NCI-H774 (cell line): ENCODE measurements around the gene SUSD3.

ENCODE experiments used
- DNase-seq: peaks from one replicate; lab custom pipeline; 2025; lab: John Stamatoyannopoulos, UW

Gene SUSD3

DNA sequence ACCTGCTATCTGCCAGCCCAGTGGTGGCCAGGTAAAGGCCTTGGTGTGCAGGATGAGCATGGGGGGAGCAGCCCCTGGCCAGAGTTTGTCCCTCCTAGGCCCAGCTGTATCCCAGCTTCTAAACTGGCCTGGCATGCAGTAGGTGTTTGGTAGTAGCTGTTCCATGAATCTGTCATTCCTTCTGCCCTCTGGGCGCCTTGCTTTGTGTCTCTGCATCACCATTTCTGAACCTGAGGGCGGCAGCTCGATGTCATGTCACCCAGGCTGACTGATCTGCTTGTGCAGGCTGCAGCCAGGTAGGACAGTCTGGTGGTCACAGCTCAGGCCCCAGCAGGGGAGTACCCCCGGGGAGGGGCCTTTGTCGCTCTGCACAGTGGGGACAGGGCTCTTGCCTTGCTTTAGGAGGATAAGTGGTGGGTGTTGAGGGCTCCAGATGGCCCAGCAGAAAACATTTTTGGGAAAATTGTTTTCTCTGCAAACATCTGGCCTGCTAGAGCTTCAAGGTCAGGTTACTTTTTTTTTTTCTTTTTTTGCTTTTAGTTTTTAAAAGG is 4.6 kb upstream of the SUSD3 start:
- no peak for DNase-seq

DNA sequence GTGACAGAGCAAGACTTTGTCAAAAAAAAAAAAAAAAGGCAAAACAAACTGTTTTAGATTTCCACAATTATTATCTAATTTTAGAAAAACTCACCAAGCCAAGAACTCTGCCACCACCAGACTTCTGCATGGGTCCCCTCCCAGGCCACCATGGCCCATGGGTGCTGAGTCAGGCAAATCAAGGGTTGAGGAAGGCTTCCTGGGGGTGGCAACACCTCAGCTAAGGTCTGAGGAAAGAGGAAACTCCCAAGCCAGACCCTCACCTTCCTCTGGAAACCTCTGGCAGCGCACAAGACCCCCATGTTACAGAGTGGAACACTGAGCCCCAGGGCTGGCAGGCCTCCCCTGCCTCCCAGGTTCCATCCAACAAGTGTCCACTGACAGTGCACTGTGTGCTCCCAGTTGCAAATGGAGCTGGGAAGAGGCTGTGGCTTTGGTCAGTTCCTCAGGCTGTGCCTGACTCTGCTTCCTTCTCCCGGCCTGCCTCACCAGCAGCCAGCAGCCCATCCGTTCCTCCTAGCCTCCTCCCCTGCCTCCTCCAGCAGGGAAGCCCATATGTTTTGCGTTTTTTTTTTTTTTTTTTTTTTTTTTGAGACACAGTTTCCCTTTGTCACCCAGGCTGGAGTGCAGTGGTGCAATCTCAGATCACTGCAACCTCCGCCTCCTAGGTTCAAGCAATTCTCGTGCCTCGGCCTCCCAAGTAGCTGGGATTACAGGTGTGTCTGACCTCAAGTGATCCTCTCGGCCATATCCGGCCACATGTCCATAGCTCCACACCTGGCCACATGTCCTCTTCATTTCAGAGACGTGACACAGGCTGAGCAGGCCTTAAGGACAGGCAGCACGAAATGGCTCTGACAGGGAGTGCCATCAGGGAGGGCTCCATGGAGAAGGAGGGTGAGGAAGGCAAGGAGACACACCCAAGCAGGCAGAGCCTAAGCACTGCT is 3.5 kb upstream of the SUSD3 start:
- DNase-seq, result no peak

DNA sequence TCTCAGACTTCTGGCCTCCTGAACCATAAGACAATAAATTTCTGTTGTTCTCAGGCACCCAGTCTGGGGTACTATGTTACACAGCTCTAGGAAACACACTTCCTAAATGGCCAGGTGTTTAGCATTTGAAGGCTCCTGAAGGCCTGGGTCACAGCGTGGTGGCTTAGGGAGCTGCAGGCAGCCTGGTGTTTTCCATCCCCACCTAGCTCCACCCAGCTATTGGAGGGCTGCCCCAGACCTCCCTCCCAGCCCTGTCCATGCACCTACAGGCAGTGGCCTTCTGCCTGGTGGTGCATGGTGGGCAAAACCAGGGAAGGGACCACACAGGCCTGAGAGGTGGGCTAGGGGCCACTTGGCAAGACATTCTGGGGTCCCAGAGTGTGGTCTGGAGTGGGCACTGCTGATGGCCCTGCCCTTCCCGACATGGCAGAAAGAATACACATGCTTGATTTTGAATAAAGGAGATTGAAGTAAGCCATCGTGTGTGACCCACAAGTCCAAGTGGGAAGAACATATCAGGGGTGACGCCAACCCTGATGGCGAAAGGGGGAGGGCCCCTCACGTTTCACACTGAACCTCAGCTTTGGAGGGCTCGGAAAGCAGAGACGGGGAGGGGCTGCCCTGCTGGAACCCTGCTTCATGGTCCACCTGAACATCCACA is 1.3 kb upstream of the SUSD3 start:
- no peak for DNase-seq

DNA sequence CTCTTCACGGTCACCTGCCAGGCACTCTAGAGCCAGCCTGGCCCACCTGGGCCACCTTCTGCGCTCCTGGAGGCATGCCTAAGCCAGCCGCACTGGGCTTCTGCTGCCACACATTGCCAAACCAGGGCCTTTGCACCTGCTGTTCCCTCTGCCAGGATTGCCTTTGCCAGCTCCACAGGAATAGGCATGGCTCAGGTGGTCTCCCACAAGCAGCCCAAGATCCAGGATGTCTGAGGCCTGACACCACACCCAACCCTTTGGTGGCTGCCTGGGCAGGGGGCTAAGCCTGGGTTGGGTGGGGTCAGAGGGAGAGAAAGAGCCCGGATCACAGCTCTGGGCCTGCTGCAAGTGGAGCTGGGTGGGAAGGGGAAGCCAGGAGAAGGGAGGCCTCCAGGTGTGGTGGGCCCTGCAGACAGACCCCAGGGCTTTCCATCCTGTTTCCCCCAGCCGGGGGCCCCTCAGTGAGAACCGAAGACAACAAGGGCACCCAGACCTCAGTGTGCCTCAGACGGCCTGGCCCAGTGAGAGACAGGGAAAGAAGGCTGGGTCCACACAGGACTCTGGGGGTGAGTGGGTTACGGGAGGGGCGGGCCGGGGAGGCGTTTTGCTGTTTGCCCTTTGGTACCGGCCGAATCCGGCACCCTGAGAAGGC is 672 bp upstream of the SUSD3 start:
- no peak for DNase-seq

DNA sequence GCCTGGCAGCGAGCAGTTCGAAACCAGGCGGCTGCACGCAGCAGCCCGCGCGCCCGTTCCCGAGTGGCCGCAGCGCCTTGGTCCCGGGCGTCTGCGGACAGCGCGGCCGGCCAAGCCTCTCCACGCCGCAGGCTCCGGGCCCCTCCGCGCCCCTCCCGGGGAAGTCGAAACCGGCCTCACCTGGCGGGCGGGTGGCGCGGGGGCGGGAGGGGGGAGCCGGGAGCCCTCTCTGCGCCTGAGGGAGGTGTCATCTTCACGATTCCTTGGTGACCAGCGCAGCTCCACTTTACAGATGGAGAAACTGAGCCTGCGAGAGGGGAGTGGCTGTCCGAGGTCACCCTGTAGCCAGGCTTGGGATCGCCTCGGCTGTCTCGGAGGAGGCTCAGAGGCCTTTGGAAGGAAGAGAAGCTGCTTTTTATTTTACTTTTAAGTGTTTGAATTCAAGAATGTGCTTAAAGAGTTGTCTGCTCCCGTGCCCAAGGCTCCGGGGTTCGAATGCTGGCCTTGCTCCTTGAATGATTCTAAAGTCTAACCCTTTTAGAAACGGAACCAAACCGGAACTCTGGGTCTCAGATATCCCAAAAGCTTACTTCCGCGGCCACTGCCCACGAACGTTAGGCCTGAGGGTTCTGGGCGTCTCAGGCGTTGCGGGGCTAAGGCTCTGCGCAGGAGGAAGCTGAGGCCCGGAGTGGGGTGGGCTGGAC is 662 bp downstream of the SUSD3 start:
- DNase-seq, result no peak

DNA sequence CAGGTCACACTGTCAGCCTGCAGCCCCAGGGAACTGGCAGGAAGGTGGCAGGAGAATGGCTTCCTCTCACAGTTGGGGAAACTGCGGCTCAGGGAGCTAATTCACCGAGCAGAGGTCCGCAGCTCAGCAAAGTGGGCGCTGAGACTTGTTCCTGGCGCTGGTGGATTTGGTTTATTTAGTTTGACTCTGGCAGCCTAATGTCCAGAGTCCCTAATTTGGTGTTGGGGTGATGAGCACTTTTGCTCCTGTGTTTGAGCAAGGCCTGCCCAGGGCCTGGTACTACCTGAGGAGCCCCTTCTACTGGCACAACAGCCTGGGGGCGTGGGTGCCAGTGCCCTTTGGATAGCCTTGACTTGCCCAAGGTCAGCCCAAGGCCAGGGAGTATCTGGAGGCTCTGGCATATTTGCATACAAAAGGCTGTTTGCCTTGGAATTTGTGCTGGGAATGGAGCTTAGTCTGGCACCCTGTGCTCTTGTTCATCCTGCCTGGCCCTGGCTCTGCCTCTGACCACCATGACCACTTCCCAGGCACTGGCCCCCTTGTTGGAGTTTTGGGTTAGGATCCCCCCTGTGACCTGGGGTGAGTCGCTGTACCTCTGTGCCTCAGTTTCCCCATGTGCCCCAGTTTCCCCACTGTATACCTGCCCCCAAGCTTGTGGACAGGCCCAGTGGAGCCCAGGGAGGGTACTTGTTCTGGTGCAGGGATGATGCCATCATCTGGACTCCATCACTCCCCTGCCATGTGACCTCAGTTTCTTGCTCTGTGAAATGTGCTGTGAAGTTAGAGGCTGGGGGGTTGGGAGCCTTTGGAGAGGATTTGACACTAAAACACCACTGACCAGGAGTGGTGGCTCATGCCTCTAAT is 1.4 kb downstream of the SUSD3 start:
- no peak for DNase-seq

DNA sequence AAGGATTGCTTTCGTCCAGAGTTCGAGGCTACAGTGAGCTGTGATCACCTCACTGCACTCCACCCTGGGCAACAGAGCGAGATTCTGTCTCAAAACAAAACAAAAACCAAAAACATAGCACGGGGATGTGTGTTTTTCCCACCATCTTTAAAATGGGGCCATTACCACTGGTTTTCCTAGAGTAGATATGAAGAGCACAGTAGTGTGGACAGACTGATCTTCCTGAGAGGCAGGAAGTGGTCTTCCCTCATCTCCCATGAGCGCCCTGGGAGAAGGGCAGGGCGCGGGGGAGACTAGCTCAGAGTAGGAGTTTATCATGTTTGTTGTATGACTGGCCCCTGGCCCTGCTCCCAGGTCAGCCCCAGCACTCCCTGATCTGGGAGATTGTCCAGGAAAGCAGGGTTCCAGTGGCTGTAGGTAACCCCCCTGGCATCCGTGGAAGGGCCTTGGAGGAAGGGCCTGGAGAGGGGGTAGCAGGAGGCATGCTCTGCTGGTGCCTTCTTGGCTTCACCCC is 2.3 kb downstream of the SUSD3 start:
- DNase-seq, result no peak

DNA sequence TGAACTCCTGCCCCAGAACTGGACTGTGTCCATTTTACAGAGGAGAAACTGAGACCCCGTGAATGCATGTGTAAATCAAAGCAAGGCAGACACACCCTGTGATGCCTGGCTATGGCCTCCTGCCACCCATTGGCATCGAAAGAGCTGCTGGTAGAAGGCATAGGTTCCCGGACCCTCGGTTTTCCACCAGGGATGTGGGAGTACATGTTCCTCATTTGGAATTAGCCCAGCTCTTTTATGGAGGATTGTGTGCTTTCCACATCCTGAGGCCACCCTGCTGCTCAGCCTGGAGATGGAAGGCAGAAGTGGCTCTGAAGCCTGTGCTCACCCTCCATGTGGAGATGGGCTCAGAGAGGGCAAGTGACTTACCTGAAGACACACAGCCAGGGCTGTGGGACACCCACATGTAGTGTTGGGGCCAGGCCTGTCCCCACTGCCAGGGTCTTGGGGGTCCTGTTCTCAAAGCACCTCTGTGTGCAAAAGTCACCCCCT is 2.8 kb downstream of the SUSD3 start:
- DNase-seq, result no peak

DNA sequence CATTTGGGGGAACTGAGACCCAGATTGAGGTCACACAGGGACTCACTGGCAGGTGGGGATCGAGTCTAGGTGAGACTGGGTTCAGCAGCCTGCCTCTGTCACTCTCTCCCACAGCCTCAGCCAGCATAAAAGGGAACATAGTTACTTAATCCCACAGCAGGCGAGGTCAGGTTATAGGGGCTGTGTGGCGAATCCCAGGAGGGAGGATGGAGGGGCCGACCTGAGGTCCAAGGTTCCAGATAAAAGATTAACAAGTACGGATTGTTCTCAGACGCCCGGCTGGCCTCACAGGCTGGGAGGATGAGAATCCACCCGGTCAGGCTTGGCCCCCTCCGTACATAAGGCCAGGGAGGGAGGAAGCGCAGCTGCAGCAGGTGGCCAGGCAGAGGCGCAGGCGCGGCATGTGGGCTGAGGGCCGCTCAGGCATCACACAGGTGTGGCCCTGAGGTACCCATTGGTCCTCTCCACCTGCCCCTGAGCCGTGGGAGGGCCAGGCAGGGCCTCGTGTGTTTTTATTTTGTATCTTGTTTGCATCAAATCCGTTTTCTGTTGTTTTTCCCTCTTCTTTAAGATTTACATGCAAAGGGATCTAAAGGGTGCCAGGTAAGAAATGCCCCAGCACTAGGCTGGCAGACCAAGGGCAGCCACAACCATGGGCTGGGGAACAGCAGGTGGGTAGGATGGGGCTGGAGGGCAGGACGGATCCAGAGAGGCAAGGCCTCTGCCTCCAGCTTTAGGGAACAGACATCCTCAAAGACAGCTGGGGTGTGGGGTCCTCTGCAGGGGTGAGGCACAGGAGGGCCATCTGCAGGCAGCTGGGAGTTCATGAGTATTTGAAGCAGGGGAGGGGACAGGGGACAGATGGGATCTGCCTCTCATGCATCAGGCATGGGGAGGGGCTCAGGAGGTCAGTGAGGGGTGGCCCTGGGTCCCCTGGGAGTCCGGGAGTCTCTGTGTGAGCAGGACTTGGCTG is 3.6 kb downstream of the SUSD3 start:
- peak; percentile 56 for DNase-seq

DNA sequence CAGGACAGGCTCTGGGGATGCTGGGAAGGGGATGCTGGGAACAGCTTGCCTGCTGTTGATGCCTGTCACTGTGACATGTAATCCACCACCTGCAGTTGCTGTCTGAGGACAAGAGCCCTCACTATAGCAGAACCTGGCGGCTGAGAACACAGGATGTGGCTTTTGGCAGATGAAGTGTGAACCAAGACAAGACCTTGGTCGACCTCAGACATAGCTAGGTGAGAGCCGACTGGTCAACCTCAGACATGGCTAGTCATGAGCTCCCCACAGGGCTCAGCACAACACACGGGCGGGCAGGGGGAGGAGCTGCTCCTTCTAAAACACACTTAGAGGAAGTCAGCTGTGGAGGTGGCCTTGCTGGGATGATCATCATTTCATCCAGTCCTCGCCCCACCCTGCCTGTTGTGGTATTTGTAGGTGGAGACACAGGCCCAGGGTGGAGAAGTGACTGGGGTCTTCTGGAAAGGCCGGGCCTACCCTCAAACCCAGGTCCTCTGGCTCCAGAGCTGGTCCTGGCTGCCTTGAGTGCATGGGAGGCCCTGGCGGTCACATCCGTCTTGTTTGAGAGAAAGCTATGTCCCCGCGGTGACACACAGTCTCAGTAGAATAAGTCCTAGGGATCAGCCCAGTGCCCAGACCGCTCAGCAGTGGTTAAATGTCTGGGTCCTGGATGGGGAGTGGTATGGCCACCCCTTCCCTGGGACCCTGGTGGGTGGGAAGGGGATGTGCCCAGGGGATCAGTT is 6.1 kb downstream of the SUSD3 start:
- DNase-seq, result no peak

DNA sequence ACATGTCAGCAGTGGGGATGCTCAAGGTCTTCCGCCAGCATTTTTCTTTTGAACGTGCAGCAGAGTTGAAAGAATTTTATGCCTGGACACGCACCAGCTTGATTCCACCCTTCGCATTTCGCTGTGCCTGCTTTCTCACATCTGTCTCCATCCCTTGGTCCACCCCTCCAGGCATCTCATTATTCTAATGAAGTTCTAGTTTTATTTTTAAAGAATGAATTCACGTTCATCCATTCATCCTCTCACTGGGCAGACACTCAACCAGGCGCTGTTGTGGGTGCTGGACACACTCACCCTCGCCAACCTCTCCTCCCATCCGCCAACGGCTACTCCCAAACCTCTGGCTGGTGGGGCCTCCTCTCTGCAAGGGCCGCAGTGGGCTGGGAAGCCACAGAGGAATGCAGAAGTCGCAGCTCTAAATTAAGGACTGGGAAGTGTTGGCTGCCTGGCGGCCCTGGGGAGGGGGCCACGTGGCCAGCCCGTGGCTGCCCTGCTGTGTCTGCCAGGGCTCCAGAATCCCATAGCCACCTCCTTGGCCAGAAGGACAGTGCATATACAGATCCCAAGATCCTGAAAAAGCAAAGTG is 6.7 kb downstream of the SUSD3 start:
- DNase-seq, result no peak

DNA sequence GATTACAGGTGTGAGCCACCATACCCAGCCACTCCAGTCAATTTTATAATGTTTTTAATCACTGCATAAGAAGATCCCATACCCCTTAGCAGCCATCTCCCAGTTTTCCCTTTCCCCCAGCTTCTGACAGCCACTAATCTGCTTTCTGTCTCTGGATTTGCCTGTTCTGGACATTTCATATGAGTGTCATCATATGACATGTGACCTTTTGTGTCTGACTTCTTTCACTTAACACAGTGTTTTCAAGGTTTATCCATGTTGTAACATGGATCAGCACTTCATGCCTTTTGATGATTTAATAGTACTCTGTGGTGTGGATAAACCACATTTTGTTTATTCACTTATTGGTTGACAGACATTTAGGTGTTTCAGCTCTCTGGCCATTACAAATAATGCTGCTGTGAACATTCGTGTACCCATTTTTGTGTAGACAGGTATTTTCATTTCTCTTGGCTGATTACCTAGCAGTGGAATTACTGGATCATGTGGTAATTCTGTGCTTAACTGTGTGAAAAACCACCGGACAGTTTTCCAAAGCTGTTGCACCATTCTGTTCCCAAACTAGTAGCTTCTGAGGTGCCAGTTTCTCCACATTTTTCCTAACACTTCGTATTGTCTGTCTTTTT is 8.6 kb downstream of the SUSD3 start:
- no peak for DNase-seq

DNA sequence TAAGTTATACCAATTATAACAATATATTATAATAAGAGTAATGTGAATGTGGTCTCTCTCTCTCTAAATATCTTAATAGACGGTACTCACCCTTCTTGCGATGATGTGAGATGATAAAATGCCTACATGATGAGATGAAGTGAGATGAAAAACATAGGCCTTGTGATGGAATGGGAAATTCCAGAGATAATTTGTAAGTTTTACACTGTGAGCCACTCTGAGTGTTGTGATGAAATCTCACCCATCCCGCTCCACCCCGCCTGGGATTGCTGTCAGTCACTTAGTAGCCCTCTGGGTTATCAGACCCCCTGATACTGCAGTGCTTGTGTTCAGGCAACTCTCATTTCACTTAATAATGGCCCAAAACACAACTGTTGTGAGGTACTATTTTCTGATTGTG is 10.5 kb downstream of the SUSD3 start:
- no peak for DNase-seq

DNA sequence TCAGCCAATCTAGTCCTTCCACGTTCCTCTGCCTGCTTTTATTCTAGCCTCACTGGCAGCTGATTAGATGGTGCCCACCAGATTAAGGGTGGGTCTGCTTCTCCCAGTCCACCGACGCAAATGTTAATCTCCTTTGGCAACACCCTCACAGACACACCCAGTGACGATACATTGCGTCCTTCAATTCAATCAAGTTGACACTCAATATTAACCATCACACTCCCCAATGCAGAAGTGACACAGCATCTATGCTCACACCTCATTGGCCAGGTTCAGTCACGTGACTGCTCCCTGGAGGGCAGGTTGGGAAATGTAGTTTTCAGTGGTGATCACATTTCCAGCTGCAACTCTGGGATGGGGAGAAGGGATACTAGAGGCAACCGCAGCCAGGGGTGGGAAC is 13.0 kb downstream of the SUSD3 start:
- DNase-seq, result peak; percentile 23

DNA sequence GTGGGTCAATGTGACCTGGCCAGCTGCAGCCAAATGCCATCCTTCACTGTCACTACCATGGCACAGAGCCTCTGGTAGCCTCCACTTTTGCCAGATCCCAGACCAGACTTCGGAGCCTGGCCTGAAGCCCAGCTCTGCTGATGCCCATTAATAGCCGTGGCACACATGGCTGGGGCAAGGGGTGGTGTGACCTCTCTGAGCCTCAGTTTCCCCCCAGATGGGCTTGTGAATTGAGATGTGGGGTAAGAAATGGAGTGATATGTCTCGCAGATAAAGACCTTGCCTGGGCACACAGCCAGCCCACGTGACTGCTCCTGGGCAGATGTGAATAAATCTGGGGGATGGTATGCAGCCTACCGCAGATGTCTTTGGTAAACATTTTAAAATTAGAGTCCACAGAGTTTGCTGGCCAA is 13.9 kb downstream of the SUSD3 start:
- no peak for DNase-seq

DNA sequence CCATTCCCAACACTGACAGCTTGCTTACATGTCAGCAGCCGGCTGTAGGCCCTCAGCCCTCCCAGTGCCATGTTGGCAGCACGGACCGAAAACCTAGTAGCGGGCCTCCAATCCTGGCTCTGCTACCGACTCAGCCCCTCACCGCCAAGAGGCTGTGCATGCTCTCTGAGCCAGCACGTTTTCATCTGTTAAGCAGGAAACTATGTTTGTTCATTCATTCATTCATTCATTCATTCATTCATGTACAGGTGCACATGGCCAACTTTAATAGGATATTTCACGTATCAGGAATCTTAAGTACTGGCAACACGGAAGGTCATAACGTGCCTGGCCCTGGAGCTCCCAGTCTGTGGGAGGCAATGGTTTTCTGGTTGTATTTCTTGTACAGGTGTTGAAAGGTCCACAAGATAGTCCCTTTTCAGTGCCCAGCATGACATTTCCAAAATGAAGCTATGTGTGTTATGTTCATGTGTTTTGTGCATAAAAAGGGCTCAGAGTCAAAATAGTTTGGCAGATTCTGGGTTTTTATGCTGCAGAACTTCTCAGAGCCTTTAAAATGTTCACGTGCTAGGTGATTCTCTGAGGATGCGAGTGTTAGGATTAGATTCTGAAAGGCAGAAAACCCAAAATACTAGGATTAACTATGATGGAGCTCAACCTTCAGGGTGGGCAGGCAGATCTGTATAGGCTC is 17.7 kb downstream of the SUSD3 start:
- no peak for DNase-seq

DNA sequence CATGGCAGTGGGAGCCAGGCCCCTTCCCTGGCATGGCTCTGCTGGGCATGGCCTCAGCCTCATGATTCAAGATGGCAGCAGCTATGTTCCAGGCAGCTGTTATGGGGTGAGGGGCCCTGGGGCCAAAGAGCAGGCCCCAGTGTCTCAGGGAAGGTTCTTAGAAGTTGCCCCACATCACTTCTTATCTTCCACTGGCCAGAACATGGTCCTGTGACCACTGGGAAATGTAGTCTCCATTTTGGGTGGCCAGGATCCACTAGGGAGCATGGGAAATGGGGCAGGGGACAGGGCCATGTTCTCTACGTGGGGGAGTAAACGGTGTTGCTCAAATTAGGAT is 18.3 kb downstream of the SUSD3 start:
- no peak for DNase-seq
